HCT116 (cell line): ENCODE results near the gene PAPOLG. TPM values are rescaled to one million over a fixed set of nuclear protein-coding genes. Genes with fewer than 3 reads are reported as not detected.

Source experiments
- ATAC-seq: fragments of 200-7000 bp; cut with Tn5 transposase; 2 replicates; pipeline ENCODE4 v1.9.1; 2020; ENCODE audit warnings: mild to moderate bottlenecking, moderate library complexity
- BruUV-seq: library from RNA; stranded (reverse); fragments of 400-500 nt; replicated peaks from 2 replicates; lab custom pipeline; 2021; lab: Mats Ljungman, UMichigan
- CTCF ChIA-PET: fragments of 300-600 bp; sonication (Branson Sonifier 250); formaldehyde crosslinking; loops from one replicate; lab custom pipeline; 2021; ENCODE audit warnings: antibody characterized with exemption; lab: Charles Lee
- POLR2A ChIA-PET: fragments of 300-600, 350-600 bp; sonication (Branson Sonifier 250); formaldehyde crosslinking; loops from one replicate; lab custom pipeline; 2021; ENCODE audit warnings: antibody characterized with exemption; lab: Charles Lee
- RAD21 ChIA-PET, 2 experiments: fragments of 300-600 bp; sonication (Branson Sonifier 250); formaldehyde crosslinking; loops; one replicate each; lab custom pipeline; 2023; ENCODE audit warnings: low total read pairs in 2 of 2; ENCODE audit not compliant: uncharacterized antibody in 2 of 2, unreplicated experiment in 2 of 2, low non-redundant PET in 1 of 2; lab: Charles Lee
- DNase-seq: peaks from one replicate; pipeline ENCODE4 v3.0.0-alpha.2; 2010; ENCODE audit warnings: low read depth, low spot score
- H2AFZ ChIP-seq: fragments of 200-600 bp; shearing (Covaris generic), sonication (generic); 2 replicates; pipeline ENCODE4 v1.6.1; 2017; ENCODE audit warnings: low read depth, mixed run types, mixed read lengths, antibody characterized with exemption, low read length; ENCODE audit not compliant: poor library complexity, severe bottlenecking
- H3K27ac ChIP-seq: 2 replicates; pipeline ENCODE4 v1.5.1; 2012; ENCODE audit warnings: low read depth, low read length
- H3K27me3 ChIP-seq: fragments of 200-600 bp; sonication (generic); 2 replicates; pipeline ENCODE4 v1.6.1; 2016; ENCODE audit warnings: mixed run types, low read length, mixed read lengths; ENCODE audit not compliant: insufficient read depth
- H3K36me3 ChIP-seq, 2 experiments: fragments of 200-500 bp in 1 of 2; fragments of 200-600 bp in 1 of 2; sonication (Bioruptor generic) in 1 of 2; sonication (generic) in 1 of 2; 2 replicates each; pipeline versions ENCODE4 v1.5.1 to v1.6.1; 2014 to 2016; ENCODE audit warnings: low read length in 2 of 2, inconsistent platforms in 1 of 2, mixed read lengths in 1 of 2, mixed run types in 1 of 2; ENCODE audit not compliant: insufficient read depth in 2 of 2, control insufficient read depth in 1 of 2
- H3K4me1 ChIP-seq, 2 experiments: fragments of 200-600 bp in 1 of 2; sonication (generic) in 1 of 2; 2 replicates each; pipeline versions ENCODE4 v1.5.1 to v1.6.1; 2012 to 2017; ENCODE audit warnings: low read length in 2 of 2, inconsistent platforms in 1 of 2, mild to moderate bottlenecking in 1 of 2, mixed read lengths in 1 of 2, mixed run types in 1 of 2, moderate library complexity in 1 of 2; ENCODE audit not compliant: insufficient read depth in 2 of 2, control insufficient read depth in 1 of 2
- H3K4me2 ChIP-seq: fragments of 200-600 bp; sonication (generic); 2 replicates; pipeline ENCODE4 v1.6.1; 2017; ENCODE audit warnings: mixed run types, low read length, mixed read lengths
- H3K4me3 ChIP-seq, 2 experiments: fragments of 200-600 bp in 1 of 2; sonication (generic) in 1 of 2; replicated peaks in 1 of 2; 2 replicates each; pipeline ENCODE4 v1.5.1; 2011 to 2016; ENCODE audit warnings: low read length in 2 of 2, control low read depth in 1 of 2, low read depth in 1 of 2, mild to moderate bottlenecking in 1 of 2, mixed read lengths in 1 of 2, mixed run types in 1 of 2
- H3K79me2 ChIP-seq: fragments of 200-600 bp; sonication (generic); 2 replicates; pipeline ENCODE4 v1.6.1; 2017; ENCODE audit warnings: mild to moderate bottlenecking, mixed run types, low read length, moderate library complexity, mixed read lengths; ENCODE audit not compliant: insufficient read depth
- H3K9ac ChIP-seq: fragments of 200-600 bp; sonication (generic); 2 replicates; pipeline ENCODE4 v1.6.1; 2016; ENCODE audit warnings: low read length, mixed read lengths
- H3K9me2 ChIP-seq: fragments of 200-600 bp; sonication (generic), shearing (Covaris generic); 2 replicates; pipeline ENCODE4 v1.6.1; 2017; ENCODE audit warnings: mixed run types, mild to moderate bottlenecking, moderate library complexity; ENCODE audit not compliant: insufficient read depth
- H3K9me3 ChIP-seq, 2 experiments: fragments of 200-500 bp in 1 of 2; fragments of 200-600 bp in 1 of 2; sonication (Bioruptor generic) in 1 of 2; sonication (generic) in 1 of 2; 2 replicates each; pipeline ENCODE4 v1.6.1; 2014 to 2017; ENCODE audit warnings: low read length in 2 of 2, mixed read lengths in 2 of 2, inconsistent platforms in 1 of 2, low read depth in 1 of 2, mild to moderate bottlenecking in 1 of 2, mixed run types in 1 of 2, moderate library complexity in 1 of 2; ENCODE audit not compliant: control insufficient read depth in 1 of 2, insufficient read depth in 1 of 2
- H4K20me1 ChIP-seq: fragments of 200-600 bp; sonication (generic), shearing (Covaris generic); 2 replicates; pipeline ENCODE4 v1.6.1; 2017; ENCODE audit warnings: mixed run types, mild to moderate bottlenecking, moderate library complexity; ENCODE audit not compliant: insufficient read depth
- ATF3 ChIP-seq: IDR thresholded peaks from 2 replicates; pipeline ENCODE4 v1.6.1; 2012
- CBX3 ChIP-seq: IDR thresholded peaks from 2 replicates; pipeline ENCODE4 v1.6.1; 2012; ENCODE audit warnings: low read depth
- CEBPB ChIP-seq: IDR thresholded peaks from 2 replicates; pipeline ENCODE4 v1.6.1; 2012; ENCODE audit warnings: low read depth
- CTCF ChIP-seq, 3 experiments: fragments of 200-600 bp in 1 of 3; sonication (generic) in 1 of 3; IDR thresholded peaks in 2 of 3; conservative IDR thresholded peaks in 1 of 3; 2 replicates each; pipeline ENCODE4 v1.5.1; 2012 to 2017; ENCODE audit warnings: low read depth in 2 of 3, low read length in 2 of 3, antibody characterized with exemption in 1 of 3, borderline replicate concordance in 1 of 3, control low read depth in 1 of 3, mild to moderate bottlenecking in 1 of 3, mixed read lengths in 1 of 3, mixed run types in 1 of 3, moderate library complexity in 1 of 3; ENCODE audit not compliant: insufficient read depth in 1 of 3
- EGR1 ChIP-seq: IDR thresholded peaks from 2 replicates; pipeline ENCODE4 v1.6.1; 2012; ENCODE audit warnings: low read depth
- ELF1 ChIP-seq: IDR thresholded peaks from 2 replicates; pipeline ENCODE4 v1.6.1; 2012; ENCODE audit warnings: low read depth, borderline replicate concordance
- EZH2 ChIP-seq: fragments of 200-600 bp; sonication (generic); IDR thresholded peaks from 2 replicates; pipeline ENCODE4 v1.6.1; 2017; ENCODE audit warnings: antibody characterized with exemption, mixed run types
- EZH2phosphoT487 ChIP-seq: fragments of 200-600 bp; IDR thresholded peaks from 2 replicates; pipeline ENCODE4 v1.6.1; 2018; ENCODE audit warnings: antibody characterized with exemption, borderline replicate concordance
- FOSL1 ChIP-seq: IDR thresholded peaks from 2 replicates; pipeline ENCODE4 v1.6.1; 2012; ENCODE audit warnings: low read depth
- JUND ChIP-seq: IDR thresholded peaks from 2 replicates; pipeline ENCODE4 v1.6.1; 2012
- MAX ChIP-seq: IDR thresholded peaks from 2 replicates; pipeline ENCODE4 v1.6.1; 2012
- POLR2A ChIP-seq: IDR thresholded peaks from 2 replicates; pipeline ENCODE4 v1.7.0; 2011; ENCODE audit warnings: borderline replicate concordance; ENCODE audit not compliant: insufficient read depth, insufficient read length; ENCODE audit errors: extremely low read depth
- POLR2AphosphoS5 ChIP-seq: IDR thresholded peaks from 2 replicates; pipeline ENCODE4 v1.6.1; 2011; ENCODE audit warnings: mild to moderate bottlenecking, low read depth, low read length, moderate library complexity
- RAD21 ChIP-seq: IDR thresholded peaks from 2 replicates; pipeline ENCODE4 v1.6.1; 2012; ENCODE audit warnings: low read depth, mild to moderate bottlenecking
- SIN3A ChIP-seq: IDR thresholded peaks from 2 replicates; pipeline ENCODE4 v1.6.1; 2012; ENCODE audit warnings: low read depth
- SRF ChIP-seq: IDR thresholded peaks from 2 replicates; pipeline ENCODE4 v1.6.1; 2012; ENCODE audit warnings: low read depth
- TCF7L2 ChIP-seq: IDR thresholded peaks from 2 replicates; pipeline ENCODE4 v1.7.0; 2011; ENCODE audit warnings: borderline replicate concordance, inconsistent platforms; ENCODE audit not compliant: insufficient read depth, insufficient read length; ENCODE audit errors: extremely low read depth
- YY1 ChIP-seq: IDR thresholded peaks from 2 replicates; pipeline ENCODE4 v1.6.1; 2011; ENCODE audit warnings: low read length, low read depth, moderate library complexity, mild to moderate bottlenecking; ENCODE audit not compliant: insufficient replicate concordance; ENCODE audit errors: extremely low read depth
- ZFX ChIP-seq: fragments of 450-650 bp; IDR thresholded peaks from 2 replicates; pipeline ENCODE4 v1.6.1; 2017
- intact Hi-C: fragments of 100-400 bp; cut with micrococcal nuclease; formaldehyde crosslinking; loops from 2 replicates; pipeline ENCODE4 v1.10.0; 2022
- total RNA-seq: library from RNA; stranded (reverse); gene quantifications from one replicate; pipeline ENCODE4 v1.2.1, GENCODE V29; 2021; ENCODE audit not compliant: unreplicated experiment
- TF ChIP-seq, protein P1 (sequence below): IDR thresholded peaks from 2 replicates; pipeline ENCODE4 v1.6.1; 2011; ENCODE audit warnings: mild to moderate bottlenecking, low read length, moderate library complexity; ENCODE audit not compliant: insufficient replicate concordance; ENCODE audit errors: extremely low read depth

Gene PAPOLG
- total RNA-seq, 1 experiment from 2014 or later = 13.2 TPM

GRCh38 chr2:60804473-60804872, 48.4 kb downstream of the PAPOLG start:
- BruUV-seq = no TSS peak

More at GRCh38 chr2:60804473-60804872, 48.4 kb downstream of the PAPOLG start:
- no peak overlapping the region for H2AFZ ChIP-seq
- no peaks in the 10 kb centered on the region for H3K79me2 ChIP-seq
- H3K4me1 ChIP-seq = no peaks in the 10 kb centered on the region
- no peaks in the 10 kb centered on the region for H4K20me1 ChIP-seq
- no peak for DNase-seq
- intact Hi-C loops = no loop called here
- no peak overlapping the region for H3K27ac ChIP-seq
- ChIA-PET CTCF (interaction anchor here (0.9 to 1.8 kb wide), 2 partner anchors 97 to 201 kb away, joined by 3 to 4 read pairs; no protein-coding TSS in a partner anchor), RAD21 (interaction anchor here (0.6 to 1.3 kb wide), 2 partner anchors 194 to 373 kb away, joined by 3 to 4 read pairs; no protein-coding TSS in a partner anchor), POLR2A (no interaction called here)
- no peak overlapping the region for H3K4me3 ChIP-seq
- TF ChIP-seq ZFX = no peak
- no peak for TF ChIP-seq CTCF (IDR thresholded peaks at IDR 0.05 in 2 of 3, conservative IDR thresholded peaks at IDR 0.05 in 1 of 3; ENCODE audit: borderline replicate concordance in 1 of 3, insufficient read depth in 1 of 3, low read depth in 2 of 3, low read length in 2 of 3)
- no peak for TF ChIP-seq FOSL1
- no peak for TF ChIP-seq ATF3
- no peak for TF ChIP-seq POLR2A
- no peak for TF ChIP-seq MAX
- TF ChIP-seq EGR1 = no peak
- TF ChIP-seq SIN3A = no peak
- TF ChIP-seq TCF7L2 = no peak
- TF ChIP-seq CBX3 = no peak
- no peak for TF ChIP-seq EZH2phosphoT487
- TF ChIP-seq EZH2 = no peak
- TF ChIP-seq JUND = no peak
- no peak for TF ChIP-seq ELF1
- no peak for TF ChIP-seq CEBPB
- no peak for TF ChIP-seq POLR2AphosphoS5
- TF ChIP-seq, protein P1, sequence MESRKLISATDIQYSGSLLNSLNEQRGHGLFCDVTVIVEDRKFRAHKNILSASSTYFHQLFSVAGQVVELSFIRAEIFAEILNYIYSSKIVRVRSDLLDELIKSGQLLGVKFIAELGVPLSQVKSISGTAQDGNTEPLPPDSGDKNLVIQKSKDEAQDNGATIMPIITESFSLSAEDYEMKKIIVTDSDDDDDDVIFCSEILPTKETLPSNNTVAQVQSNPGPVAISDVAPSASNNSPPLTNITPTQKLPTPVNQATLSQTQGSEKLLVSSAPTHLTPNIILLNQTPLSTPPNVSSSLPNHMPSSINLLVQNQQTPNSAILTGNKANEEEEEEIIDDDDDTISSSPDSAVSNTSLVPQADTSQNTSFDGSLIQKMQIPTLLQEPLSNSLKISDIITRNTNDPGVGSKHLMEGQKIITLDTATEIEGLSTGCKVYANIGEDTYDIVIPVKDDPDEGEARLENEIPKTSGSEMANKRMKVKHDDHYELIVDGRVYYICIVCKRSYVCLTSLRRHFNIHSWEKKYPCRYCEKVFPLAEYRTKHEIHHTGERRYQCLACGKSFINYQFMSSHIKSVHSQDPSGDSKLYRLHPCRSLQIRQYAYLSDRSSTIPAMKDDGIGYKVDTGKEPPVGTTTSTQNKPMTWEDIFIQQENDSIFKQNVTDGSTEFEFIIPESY = no peak
- TF ChIP-seq SRF = no peak
- TF ChIP-seq YY1 = no peak
- no peak for TF ChIP-seq RAD21
- no peaks in the 10 kb centered on the region; a peak in 1 of 4 replicates for H3K36me3 ChIP-seq
- H3K9me2 ChIP-seq = no peaks in the 10 kb centered on the region
- no peak overlapping the region for H3K9ac ChIP-seq
- H3K27me3 ChIP-seq = no peaks in the 10 kb centered on the region
- H3K4me2 ChIP-seq = no peak overlapping the region
- no peaks in the 10 kb centered on the region for H3K9me3 ChIP-seq
- no peak for ATAC-seq
